GM03348 (cell line): ENCODE data around the gene ATP1A1.
A peak's percentile ranks its signal among the peaks of the same experiment; 100 is the strongest.

Source experiments
- DNase-seq: peaks from one replicate; pipeline ENCODE4 v3.0.0; 2012; ENCODE audit warnings: low spot score

ATP1A1 gene

DNA sequence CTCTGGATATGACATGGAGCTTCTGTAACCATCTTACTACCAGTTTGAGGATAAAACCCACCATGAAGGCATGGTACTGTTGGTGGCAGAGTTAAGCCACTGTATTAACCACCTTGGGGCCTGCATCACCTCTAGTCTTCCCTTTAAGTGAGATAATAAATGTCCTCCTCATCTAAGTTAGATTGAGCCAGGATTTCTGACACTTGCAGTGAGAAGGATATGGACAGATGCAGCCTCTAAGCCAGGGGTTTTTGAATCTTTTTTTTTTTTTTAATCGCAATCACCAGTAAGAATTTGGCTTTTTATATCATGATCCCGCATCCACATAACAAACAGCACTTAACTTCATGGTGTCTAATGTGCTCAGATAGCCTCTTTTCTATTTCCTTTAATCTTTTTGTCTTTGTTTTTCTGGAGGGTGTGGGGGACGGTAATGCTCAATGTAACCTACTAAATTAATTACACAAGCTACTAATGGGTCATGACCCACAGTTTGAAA is 42.2 kb downstream of the ATP1A1 start:
- DNase-seq, result no peak

DNA sequence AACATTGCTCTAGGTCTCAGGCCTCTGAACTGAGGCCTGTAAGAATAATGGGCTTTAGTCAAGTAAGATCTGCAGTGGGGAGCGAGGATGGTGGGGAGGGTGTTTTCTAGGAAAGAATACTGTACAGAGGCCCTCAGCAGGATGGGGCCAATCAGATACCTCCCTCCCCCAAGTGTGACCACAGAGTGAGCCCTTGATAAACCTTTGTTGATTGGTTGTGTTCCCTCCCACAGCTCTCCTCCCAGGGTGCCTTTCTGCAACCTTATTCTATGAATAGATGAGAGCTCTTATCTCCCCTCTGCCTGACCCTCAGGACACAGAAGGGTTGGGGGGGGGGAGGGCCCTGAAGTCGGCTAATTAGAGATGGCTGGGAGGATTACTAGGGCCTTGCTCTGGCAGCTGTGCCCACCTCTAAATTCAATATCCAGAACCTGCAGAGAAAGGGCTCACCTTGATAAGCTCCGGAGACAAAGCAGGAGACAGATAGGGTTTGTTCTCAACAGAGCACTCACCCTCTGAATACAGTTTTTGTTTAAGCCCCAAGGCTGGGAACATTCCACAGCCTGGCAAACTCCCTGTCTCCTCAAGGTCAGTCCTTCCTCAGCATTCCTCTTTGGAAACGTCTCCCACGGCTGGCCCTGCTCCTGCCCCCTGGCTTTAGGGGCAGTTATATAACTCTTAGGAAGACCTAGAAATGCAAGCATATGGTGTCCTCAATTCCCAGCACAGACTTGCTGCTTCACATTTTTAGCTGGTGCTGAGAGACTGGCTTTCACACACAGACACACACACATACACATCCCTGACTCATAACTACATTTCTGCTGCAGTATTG is 42.9 kb downstream of the ATP1A1 start:
- no peak for DNase-seq

DNA sequence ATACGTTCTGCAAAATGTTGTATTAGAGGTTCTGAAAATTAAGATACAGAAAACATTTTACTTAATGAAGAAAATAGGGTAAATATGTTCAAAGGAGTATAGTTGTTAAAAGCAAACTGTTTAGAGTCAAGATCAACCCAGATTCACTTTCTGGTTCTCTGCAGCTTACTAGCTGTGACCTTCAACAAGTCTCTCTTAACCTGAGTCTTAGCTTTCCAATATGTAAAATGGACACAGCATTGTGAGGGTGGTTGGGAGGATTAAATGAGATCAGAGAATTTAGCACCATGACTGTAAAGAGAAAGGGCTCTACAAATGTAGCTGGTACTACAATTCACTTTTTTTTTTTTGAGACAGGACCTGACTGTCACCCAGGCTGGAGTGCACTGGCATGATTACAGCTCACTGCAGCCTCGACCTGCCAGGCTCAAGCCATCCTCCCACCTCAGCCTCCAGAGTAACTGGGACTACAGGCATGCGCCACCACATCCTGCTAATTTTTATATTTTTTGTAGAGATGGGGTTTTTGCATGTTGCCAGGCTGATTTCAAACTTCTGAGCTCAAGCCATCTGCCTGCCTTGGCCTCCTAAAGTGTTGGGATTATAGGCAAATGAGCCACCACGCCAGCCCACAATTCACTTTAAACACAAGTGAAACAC is 43.9 kb downstream of the ATP1A1 start:
- DNase-seq, result no peak

DNA sequence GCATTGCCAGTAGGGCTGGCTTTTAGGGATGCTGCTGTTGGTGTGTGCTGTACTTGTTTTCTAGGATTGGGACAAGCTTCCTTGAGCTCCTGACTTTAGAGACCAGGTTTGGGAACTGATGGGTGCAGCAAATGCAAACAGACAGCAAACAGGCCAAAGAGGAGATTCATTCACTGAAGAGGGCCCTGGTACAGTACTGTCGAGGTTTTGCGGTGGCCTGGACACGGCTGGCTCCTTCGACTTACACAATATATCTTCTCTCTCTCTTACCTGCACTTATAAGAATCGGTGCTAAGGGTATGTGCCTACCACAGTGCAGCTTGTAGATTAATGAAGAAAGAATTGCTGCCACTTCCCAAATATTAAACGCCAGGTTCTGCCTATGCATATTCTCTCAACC is 44.6 kb downstream of the ATP1A1 start:
- DNase-seq, result no peak

DNA sequence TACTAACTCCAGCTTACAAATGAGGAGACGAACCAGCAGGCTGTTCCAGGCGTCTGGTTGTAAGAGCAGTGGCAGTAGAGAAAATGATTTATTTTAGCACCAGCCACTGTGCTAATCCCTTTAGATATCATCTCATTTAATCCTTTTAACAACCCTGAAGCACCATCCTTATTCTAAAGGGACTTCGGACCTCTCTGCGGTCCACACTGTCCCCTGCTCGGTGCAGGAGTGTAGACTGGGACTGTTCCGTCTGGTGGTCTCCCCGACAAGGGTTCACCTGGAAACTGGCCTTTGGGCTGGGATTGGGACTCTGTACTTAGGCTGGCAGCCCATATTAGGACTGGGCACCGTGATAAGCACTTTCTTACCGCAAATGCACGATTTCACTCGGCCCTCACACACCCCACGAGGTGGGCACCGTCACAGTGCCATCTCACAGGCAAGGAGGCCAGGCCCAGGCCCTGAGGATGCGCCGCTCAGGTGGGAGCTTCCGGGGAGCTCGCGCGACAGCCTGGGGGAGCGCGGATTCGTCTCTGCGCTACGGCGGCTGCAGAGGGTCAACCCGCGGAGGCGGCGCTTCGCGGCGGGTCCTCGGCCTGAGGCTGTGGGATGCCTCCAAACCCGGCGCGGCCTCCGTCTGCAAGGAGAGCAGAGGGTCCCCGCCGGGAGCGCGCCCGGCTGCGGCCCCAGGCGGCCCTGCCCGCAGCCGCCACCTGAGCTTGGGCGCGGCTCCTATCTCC is 45.2 kb downstream of the ATP1A1 start:
- peak; percentile 89 for DNase-seq

DNA sequence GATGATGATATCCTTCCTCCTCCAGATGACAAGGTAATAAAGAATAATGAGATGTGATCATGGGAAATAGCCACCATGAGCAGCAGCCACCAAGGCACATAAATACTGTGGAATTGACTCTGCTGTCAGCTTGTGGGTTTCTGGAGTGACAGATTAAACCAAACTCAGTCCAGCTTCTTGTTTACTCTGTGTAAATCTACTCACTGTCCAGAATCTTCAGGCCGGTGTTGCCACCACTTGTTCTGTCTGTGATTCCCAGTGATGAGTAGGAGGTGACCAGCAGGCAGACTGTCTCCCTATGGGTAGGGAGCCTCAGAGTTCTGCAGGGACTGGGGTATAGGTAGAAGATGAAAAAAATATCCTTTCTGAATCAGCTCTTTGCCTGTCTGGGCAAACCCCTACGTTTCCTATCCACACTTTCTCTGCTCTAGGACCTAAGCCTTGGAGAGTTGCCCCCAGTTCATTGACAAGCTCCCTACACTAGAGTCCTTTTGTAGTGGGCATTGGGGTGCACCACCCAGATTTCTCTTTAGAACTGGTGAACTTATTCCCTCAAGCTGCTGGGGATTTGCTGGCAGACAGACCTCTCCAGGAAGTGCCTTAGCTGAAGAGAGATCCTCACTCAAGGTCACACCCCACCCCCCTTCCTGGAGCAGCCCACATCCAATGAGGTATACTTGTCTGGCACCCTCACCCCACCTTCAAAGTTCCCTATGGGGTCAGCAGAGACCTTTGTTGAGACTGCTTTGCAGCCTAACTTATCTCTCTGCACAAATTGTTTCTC is 47.6 kb downstream of the ATP1A1 start:
- no peak for DNase-seq

DNA sequence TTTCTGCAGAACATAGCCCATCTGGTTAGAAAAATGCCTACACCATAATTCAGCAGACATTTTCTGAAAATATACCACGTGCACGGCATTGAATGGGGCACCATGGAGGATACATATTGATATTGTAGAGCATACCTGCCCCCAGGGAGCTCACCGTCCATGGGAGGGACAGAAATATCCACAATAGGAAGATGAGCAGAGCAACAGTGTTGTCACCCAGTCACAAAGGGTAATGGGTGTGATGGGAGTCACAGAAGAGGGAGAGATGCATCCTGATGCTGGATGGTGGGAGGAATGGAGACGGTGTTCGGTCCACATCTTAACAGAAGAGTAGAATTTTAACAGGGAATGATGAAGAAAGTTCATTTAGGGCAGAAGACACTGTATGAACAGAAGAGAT is 51.4 kb downstream of the ATP1A1 start:
- DNase-seq, result no peak

DNA sequence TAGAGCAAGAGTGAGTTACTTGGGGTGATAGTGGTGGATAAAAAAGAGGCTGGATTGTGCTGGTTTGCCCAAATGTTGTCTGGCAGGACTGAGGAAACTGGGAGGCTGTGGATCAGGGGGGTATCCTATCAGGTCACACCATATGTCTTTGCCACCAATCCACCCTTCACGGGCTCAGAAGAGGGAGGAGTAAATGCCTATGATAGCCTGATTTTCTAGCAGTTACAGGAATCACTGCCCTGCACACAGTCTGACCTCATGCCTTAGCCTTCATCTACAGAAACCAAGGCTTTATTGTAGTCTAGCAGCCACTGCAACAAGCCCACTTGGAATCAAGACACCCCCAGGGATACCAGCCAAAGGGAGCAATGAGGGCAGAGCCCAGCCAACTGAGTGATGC is 51.8 kb downstream of the ATP1A1 start:
- DNase-seq, result no peak

DNA sequence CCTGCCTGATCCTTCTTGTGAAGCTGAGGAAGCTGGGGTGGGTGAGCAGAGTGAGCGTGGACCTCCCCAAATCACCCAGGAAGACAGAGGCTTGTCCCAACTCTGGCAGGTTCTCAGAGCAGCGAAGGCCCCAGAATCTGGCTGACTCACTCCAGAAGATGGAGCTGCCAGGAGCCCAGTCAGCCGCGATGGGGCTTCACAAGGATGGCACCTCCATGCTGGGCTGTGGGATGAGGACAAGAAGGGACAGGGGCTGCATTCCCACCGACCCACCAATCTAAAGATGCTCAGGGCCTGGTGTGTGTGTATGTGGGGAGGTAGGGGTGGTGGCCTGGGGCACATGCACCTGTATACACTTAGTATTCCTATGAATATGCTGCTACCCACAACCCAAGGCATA is 52.9 kb downstream of the ATP1A1 start:
- DNase-seq, result no peak

DNA sequence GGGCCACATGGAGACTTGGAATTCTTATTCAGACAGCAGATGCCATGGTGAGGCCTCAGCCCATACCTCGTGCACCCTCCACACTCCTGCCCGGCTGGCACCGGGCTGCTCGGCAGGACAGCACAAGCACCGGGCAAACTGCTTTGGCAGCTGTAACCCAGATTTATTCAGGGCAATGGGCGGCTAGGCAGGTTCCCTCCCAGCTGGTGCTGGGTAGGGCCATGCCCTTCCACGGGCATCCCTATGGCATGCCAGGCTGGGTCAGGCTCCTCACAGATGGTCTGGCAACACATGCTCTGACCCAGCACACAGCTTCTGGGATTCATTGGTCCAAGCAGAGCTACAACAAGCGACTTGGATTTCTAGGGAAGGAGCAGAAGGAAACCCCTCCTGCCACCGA is 53.4 kb downstream of the ATP1A1 start:
- no peak for DNase-seq

DNA sequence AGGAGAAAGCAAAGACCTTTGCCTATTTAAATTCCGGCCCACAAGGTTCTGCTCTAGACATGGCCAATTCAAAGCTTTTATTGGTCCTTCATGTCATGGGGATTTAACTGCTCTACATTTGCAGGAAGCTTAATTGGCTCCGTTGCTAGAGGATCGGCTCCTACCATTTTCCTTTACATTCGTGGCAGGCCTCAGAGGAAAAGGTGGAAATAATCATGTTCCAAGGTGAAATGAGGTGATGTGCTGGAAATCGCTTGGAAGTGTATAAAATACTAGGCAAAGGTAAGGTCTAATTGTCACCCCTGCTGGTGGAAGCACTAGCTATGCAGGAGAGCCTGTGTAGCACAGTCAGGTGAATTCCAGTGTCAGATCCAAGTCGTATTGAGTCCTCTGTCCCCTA is 55.5 kb downstream of the ATP1A1 start:
- no peak for DNase-seq

DNA sequence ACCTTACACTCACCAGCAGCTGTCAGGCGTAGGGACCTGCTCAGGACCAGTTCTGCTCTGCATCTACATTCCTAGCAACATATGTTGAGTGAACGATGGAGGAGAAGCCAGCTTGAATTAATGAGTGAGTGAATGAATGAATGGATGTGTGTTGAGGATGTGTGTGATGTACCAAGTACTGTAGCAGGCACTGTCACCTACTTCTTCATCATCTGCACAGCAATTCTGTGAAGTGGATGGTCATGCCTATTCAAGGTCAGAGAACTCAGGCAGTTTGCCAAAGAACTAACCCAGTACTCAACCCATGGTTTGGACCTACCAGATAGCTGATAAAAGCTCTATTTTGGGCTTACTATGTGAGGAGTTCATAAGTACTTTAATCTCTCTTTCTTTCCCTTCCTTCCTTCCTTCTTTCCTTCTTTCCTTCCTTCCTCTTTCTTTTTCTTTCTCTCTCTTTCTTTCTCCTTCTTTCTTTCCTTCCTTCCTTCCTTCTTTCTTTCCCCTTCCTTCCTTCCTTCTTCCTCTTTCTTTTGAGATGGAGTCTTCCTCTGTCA is 56.9 kb downstream of the ATP1A1 start:
- no peak for DNase-seq

DNA sequence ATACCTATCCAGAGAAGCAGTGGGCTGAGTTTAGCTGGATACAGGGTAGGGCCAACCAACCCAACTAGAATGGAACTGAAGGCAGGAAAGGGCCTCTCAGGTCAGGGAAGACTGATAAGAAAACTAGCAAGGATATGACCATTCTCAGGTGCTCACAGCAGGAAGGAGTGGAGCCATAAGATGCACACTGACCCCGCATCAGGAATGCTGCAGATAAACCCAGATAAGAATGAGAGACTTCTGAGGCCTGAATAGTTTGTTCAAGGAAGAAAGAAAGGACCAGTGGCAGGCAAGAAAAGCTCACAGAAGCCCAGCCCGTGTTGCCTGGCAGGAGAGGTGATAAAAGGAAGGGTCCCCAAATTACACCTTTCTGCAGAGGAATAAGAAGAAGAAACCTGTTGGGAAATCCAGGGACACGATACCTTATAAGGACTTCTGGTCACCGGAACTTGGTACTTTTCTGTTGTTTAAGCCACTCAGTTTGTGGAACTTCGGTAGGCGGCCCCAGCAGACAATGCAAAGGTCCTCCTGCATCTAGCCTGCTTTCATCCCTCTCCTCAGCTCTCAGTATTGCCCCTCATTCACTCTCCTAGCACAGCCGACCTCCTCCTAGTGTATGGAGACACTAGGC is 58.9 kb downstream of the ATP1A1 start:
- DNase-seq, result no peak

DNA sequence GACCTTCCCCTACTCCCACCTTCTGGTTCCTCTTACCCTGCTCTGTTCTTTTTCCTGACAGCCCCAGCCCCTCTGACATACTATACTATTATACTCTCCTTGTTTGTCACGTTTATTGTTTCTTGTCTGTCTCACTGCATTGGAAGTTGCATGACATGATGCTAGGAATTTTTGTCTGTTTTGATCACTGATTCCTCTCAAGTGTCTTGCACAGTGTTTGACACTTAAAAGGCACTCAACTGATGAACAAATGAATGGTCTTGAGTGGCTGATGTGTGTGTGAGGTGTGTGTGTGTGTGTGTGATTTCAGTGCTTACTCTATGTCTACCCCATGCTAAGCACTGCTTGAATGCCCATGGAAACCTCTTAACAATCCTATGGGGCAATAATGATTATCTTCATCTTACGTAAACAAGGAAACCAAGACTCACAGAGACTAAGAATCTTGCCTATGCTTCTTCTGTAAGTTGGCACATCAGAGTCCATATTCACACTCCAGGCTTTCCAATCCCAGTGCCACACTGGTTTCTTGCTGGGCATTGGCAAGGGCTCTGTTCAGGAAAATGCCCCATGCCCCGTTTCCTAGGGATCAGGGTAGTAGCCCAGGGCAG is 59.7 kb downstream of the ATP1A1 start:
- no peak for DNase-seq

DNA sequence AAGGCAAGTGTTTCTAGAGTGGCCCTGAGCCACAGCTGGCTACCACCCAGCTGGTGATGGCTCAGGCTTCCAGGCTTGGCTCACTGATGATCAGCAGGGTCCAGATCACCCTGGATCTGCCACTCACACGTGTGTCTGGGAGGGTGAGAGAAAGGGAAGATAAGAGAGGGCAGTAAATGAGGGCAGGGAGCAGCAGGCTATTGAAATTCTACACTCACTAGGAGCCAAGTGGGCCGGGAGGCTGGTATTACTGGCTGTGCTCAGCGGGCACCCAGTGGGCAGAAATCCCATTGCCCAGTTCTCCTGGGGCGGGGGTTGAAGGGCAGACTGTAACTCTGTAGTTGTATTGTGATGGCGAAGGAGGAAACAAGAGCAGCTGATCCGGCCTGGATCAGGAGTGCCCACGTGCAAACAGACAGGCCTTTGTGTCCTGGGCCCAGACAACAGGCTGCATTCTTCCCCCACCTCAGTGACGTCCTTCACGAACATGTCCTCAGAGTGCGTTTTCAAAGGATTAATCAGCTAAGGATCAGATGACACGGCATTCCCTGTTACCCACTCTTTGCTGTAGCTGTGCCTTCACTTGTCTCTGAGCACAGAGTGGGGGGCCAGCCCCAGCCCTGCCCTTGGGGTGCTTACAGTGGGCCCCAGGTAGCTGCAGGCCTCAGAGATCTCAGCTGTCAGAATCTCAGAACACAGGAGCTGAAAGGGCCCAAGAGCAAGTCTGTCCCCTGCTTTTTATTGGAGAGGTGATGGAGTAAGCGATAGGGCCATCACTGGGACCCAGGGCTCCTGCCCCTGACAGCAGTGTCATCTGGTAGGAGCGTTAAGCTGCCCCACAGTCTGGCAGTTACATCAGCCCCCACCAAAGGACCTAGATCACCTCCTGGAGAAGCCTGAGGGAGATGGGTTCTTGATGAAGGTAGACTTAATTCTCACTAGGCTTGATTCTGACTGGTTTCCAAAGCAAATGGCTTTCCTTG is 60.5 kb downstream of the ATP1A1 start:
- DNase-seq, result no peak

DNA sequence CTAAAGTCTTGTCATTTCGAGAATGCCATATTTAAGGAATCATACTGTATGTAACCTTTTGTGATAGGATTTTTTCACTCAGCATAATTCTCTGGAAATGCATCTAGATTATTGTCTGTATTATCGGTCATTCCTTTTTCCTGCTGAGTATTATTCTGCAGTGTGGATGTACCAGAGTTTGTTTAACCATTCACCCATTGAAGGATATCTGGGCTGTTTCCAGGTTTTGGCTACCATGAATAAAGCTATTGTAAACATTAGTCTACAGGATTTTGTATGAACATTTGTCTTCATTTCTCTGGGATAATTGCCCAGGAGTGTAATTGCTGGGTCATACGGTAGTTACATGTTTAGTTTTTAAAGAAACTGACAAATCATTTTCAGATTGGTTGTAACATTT is 61.8 kb downstream of the ATP1A1 start:
- DNase-seq, result no peak

DNA sequence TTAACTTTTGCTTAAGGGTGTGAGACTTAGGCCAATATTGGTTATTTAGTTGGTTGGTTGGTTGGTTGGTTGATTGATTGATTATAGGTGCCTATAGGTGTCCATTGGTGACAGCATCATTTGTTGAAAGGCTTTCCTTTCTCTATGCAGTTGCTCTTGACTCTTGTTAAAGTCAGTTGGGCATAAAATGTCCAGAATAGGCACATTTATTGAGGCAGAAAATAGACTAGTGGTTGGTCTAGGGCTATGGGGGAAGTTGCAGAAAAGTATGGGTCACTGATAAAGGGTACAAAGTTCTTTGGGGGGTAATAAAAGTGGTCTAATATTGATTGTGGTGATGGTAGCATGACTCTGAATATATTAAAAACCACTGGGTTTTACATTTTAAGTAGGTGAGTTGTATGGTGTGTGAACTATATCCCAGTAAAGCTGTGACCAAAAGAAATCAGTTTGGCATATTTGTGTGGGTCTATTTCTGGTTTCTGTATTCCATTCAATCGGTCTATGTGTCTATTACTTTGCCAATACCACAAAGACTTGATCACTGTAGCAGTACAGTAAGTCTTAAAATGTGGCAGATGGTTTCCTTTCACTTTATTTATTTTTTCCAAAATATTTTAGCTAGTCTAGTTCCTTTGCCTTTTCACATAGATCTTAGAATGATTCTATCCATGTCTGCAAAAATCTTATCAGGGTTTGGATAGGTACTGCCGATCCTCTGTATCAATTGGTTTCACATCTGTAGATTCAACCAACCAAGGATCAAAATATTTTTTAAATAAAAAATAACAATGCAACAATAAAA is 63.0 kb downstream of the ATP1A1 start:
- DNase-seq, result no peak

DNA sequence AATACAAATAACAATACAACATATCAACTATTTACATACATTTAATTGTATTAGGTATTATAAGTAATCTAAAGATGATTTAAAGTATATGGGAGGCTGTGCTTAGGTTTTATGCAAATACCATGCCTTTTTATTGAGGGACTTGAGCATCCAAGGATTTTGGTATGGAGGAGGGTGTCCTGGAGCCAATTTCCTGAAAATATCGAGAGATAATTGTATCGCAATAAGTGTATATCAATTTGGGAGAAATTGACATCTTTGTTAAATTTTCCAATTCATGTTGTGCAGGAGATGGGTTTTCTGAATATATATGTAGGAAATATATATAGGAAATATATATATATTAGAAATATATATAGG is 63.5 kb downstream of the ATP1A1 start:
- no peak for DNase-seq

DNA sequence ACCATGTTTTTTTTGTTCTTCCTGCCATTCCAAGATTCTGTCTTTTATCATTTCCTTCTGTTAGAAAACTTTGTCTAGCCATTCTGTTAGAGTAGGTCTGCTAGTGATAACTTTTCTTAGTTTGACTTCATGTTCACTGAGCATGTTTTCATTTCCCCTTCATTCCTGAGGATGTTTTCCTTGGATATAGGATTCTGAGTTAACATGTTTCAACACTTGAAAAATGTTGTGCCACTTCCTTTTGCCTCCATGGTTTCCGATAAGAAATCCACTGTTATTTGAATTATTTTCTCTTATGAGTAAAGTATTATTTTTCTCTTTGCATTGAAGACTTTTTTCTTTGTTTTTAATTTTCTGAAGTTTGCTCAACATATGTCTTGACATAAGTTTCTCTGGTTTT is 66.7 kb downstream of the ATP1A1 start:
- no peak for DNase-seq
